Tibial nerve (tissue), 4 donors: ENCODE results near the gene AK4.

Experiments used
- EP300 ChIP-seq, 2 donors: sonication (generic); formaldehyde crosslinking; IDR thresholded peaks; one replicate each; pipeline ENCODE4 v1.6.1; 2017; ENCODE audit warnings: antibody characterized with exemption in 2 of 2, mild to moderate bottlenecking in 1 of 2
- POLR2A ChIP-seq, 2 donors: fragments of 450-650 bp; IDR thresholded peaks; one replicate each; pipeline ENCODE4 v1.6.1; 2017; ENCODE audit warnings: antibody characterized with exemption in 2 of 2, mild to moderate bottlenecking in 2 of 2, moderate library complexity in 2 of 2
- TF ChIP-seq, protein P1 (sequence below), 5 experiments: fragments of 200-600 bp in 3 of 5; fragments of 450-650 bp in 2 of 5; sonication (generic) in 3 of 5; IDR thresholded peaks; one replicate each; pipeline ENCODE4 v1.5.1; 2016 to 2019; ENCODE audit warnings: antibody characterized with exemption in 5 of 5, mild to moderate bottlenecking in 3 of 5, moderate library complexity in 2 of 5

DNA sequence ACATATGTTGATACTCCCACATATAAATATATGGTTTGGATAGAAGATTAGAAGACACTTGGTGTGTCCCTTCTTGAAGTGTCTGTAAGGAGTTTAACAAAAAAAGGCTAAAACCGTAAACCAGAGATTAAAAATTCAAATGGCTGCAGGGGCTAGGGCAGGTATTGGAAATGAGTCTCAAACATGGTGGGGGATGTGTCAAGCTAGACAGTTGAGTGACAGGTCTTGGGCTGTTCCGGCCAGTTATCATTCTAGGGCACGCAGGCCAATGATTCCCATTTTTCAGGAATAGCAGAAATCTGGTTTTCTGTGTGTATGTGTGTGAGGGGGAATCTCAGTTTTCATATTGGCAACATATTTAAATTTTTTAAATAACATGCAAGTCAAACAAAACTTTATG, 77.2 kb downstream of the AK4 start:
- TF ChIP-seq POLR2A (IDR thresholded peaks at IDR 0.05) (no peak), EP300 (IDR thresholded peaks at IDR 0.05) (no peak)
- TF ChIP-seq, protein P1, sequence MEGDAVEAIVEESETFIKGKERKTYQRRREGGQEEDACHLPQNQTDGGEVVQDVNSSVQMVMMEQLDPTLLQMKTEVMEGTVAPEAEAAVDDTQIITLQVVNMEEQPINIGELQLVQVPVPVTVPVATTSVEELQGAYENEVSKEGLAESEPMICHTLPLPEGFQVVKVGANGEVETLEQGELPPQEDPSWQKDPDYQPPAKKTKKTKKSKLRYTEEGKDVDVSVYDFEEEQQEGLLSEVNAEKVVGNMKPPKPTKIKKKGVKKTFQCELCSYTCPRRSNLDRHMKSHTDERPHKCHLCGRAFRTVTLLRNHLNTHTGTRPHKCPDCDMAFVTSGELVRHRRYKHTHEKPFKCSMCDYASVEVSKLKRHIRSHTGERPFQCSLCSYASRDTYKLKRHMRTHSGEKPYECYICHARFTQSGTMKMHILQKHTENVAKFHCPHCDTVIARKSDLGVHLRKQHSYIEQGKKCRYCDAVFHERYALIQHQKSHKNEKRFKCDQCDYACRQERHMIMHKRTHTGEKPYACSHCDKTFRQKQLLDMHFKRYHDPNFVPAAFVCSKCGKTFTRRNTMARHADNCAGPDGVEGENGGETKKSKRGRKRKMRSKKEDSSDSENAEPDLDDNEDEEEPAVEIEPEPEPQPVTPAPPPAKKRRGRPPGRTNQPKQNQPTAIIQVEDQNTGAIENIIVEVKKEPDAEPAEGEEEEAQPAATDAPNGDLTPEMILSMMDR (IDR thresholded peaks at IDR 0.05): no peak
